Stimulated activated CD4-positive, alpha-beta T cell treated with anti-CD3 and anti-CD28 coated beads, Interleukin-2, amount 100 ng/mL, for 24 hours (primary cell): ENCODE results near the gene OR13H1.
"Not testable (repeated sequence)": the region's sequence is repeated elsewhere in the genome, so short reads cannot be mapped to it uniquely, and the experiment has no call there.

Experiments used
- DNase-seq, 2 donors: peaks; one replicate each; pipeline ENCODE4 v3.0.0-alpha.2; 2020

Gene OR13H1

GRCh38 chrX:131543774-131544173, at the start of gene OR13H1:
Gene OR13H1, plus strand, starts transcription at chrX:131544074. Its CDS starts 0 bp downstream, at chrX:131544074.
- no peak for DNase-seq

- DNase-seq = not testable (repeated sequence)
These were observed 42.3 kb upstream of the OR13H1 start for GRCh38 chrX:131501556-131501955.

- no peak for DNase-seq
These were observed 30.5 kb upstream of the OR13H1 start for GRCh38 chrX:131513159-131513914.

GRCh38 chrX:131521824-131522223, 22.1 kb upstream of the OR13H1 start:
- DNase-seq = no peak

- DNase-seq = no peak
These were observed 344 bp downstream of the OR13H1 start for GRCh38 chrX:131544218-131544617.

GRCh38 chrX:131549011-131549410, 5.1 kb downstream of the OR13H1 start:
- DNase-seq = no peak

GRCh38 chrX:131552453-131552852, 8.6 kb downstream of the OR13H1 start:
- not testable (repeated sequence) for DNase-seq

- DNase-seq = no peak
These were observed 14.7 kb downstream of the OR13H1 start for GRCh38 chrX:131558562-131558961.

GRCh38 chrX:131564553-131565229, 20.8 kb downstream of the OR13H1 start:
- no peak for DNase-seq

GRCh38 chrX:131565909-131566308, 22.0 kb downstream of the OR13H1 start:
- no peak for DNase-seq

- DNase-seq = no peak
These were observed 27.5 kb downstream of the OR13H1 start for GRCh38 chrX:131571348-131571747.

GRCh38 chrX:131572372-131573014, 28.6 kb downstream of the OR13H1 start:
- no peak for DNase-seq

GRCh38 chrX:131577413-131577812, 33.5 kb downstream of the OR13H1 start:
- DNase-seq = no peak

GRCh38 chrX:131577999-131578734, 34.3 kb downstream of the OR13H1 start:
- no peak for DNase-seq

GRCh38 chrX:131578735-131579367, 35.0 kb downstream of the OR13H1 start:
- DNase-seq = not testable (repeated sequence)

- DNase-seq = no peak
These were observed 45.1 kb downstream of the OR13H1 start for GRCh38 chrX:131588995-131589394.
